Measurements from ENCODE around the gene MNX1.

MNX1 gene

GRCh38 chr7:157047148-157047547, 36.7 kb upstream of the MNX1 start:
- H3K36me3 ChIP-seq (replicated peaks in 1 of 2; ENCODE audit: control insufficient read depth in 2 of 2, insufficient read depth in 2 of 2, low read length in 2 of 2) = no peaks in the 10 kb centered on the region
- H2AFZ ChIP-seq (ENCODE audit: low read length) = no peak overlapping the region
- peaks cover 0 to 2% of the 10 kb centered on the region in 2 donors for H3K9me3 ChIP-seq (replicated peaks in 1 of 2; ENCODE audit: control insufficient read depth in 2 of 2, insufficient read depth in 1 of 2, low read depth in 1 of 2, low read length in 2 of 2)
- no peak overlapping the region for H3K18ac ChIP-seq (ENCODE audit: low read length)
- H2BK15ac ChIP-seq (ENCODE audit: low read length) = no peak overlapping the region
- H3K9ac ChIP-seq (ENCODE audit: low read depth, low read length, poor library complexity) = no peak overlapping the region
- no peak overlapping the region for H2AK5ac ChIP-seq (ENCODE audit: low read depth, low read length)
- H3K79me1 ChIP-seq (ENCODE audit: low read depth, low read length) = no peaks in the 10 kb centered on the region
- H4K91ac ChIP-seq (ENCODE audit: low read depth, low read length, poor library complexity) = no peak overlapping the region
- H3K27ac ChIP-seq (replicated peaks; ENCODE audit: low read length) = no peak overlapping the region
- H3K14ac ChIP-seq (ENCODE audit: low read length) = no peak overlapping the region
- WGBS, 2 donors (ENCODE audit: extremely low coverage in 2 of 2, insufficient read length in 2 of 2, insufficient replicate concordance in 1 of 2) = no CpG with 5 or more reads among the region's 6 CpGs
- no peaks in the 10 kb centered on the region for H3K4me1 ChIP-seq (ENCODE audit: control insufficient read depth in 2 of 2, insufficient read depth in 1 of 2, low read depth in 1 of 2, low read length in 2 of 2)
- no peak overlapping the region for H3K4me2 ChIP-seq (ENCODE audit: insufficient read depth, low read length, poor library complexity, severe bottlenecking)
- H2BK12ac ChIP-seq (ENCODE audit: low read length) = no peak overlapping the region
- H2BK5ac ChIP-seq (ENCODE audit: low read length) = no peak overlapping the region
- H3K23ac ChIP-seq (ENCODE audit: low read depth, low read length, poor library complexity) = no peak overlapping the region
- H3K4me3 ChIP-seq (ENCODE audit: low read length in 2 of 2) = no peak overlapping the region
- peaks cover 0 to 38% (median 0%) of the 10 kb centered on the region in 3 experiments for H3K27me3 ChIP-seq (ENCODE audit: control insufficient read depth in 3 of 3, insufficient read depth in 3 of 3, low read depth in 1 of 3, low read length in 3 of 3)
- no peak for DNase-seq (ENCODE audit: low spot score)
- H2BK120ac ChIP-seq (ENCODE audit: low read depth, low read length) = no peak overlapping the region
- no peak overlapping the region for H4K8ac ChIP-seq (ENCODE audit: low read depth, low read length)
- H3K4ac ChIP-seq (ENCODE audit: low read length) = no peak overlapping the region

GRCh38 chr7:157046681-157047080, 36.2 kb upstream of the MNX1 start:
- no peak overlapping the region for H4K8ac ChIP-seq (ENCODE audit: low read depth, low read length)
- H3K4me1 ChIP-seq (ENCODE audit: control insufficient read depth in 2 of 2, insufficient read depth in 1 of 2, low read depth in 1 of 2, low read length in 2 of 2) = no peaks in the 10 kb centered on the region
- H3K14ac ChIP-seq (ENCODE audit: low read length) = peak overlapping the region; percentile 97
- no CpG with 5 or more reads among the region's 1 CpG for WGBS, 2 donors (ENCODE audit: extremely low coverage in 2 of 2, insufficient read length in 2 of 2, insufficient replicate concordance in 1 of 2)
- H4K91ac ChIP-seq (ENCODE audit: low read depth, low read length, poor library complexity) = no peak overlapping the region
- no peak overlapping the region for H3K4me2 ChIP-seq (ENCODE audit: insufficient read depth, low read length, poor library complexity, severe bottlenecking)
- H3K4ac ChIP-seq (ENCODE audit: low read length) = no peak overlapping the region
- no peak overlapping the region for H2AFZ ChIP-seq (ENCODE audit: low read length)
- no peak overlapping the region for H2BK120ac ChIP-seq (ENCODE audit: low read depth, low read length)
- no peak overlapping the region for H3K9ac ChIP-seq (ENCODE audit: low read depth, low read length, poor library complexity)
- no peak for DNase-seq (ENCODE audit: low spot score)
- H2BK15ac ChIP-seq (ENCODE audit: low read length) = no peak overlapping the region
- H3K27ac ChIP-seq (replicated peaks; ENCODE audit: low read length) = no peak overlapping the region
- H3K79me1 ChIP-seq (ENCODE audit: low read depth, low read length) = no peaks in the 10 kb centered on the region
- peak overlapping the region; percentile 35 for H3K18ac ChIP-seq (ENCODE audit: low read length)
- H3K36me3 ChIP-seq (replicated peaks in 1 of 2; ENCODE audit: control insufficient read depth in 2 of 2, insufficient read depth in 2 of 2, low read length in 2 of 2) = no peaks in the 10 kb centered on the region
- H3K27me3 ChIP-seq (ENCODE audit: control insufficient read depth in 3 of 3, insufficient read depth in 3 of 3, low read depth in 1 of 3, low read length in 3 of 3) = peaks cover 0 to 41% (median 0%) of the 10 kb centered on the region in 3 experiments
- H3K9me3 ChIP-seq (replicated peaks in 1 of 2; ENCODE audit: control insufficient read depth in 2 of 2, insufficient read depth in 1 of 2, low read depth in 1 of 2, low read length in 2 of 2) = peaks cover 0 to 2% of the 10 kb centered on the region in 2 donors
- no peak overlapping the region for H2BK5ac ChIP-seq (ENCODE audit: low read length)
- H3K4me3 ChIP-seq (ENCODE audit: low read length in 2 of 2) = no peak overlapping the region
- H2BK12ac ChIP-seq (ENCODE audit: low read length) = no peak overlapping the region
- no peak overlapping the region for H2AK5ac ChIP-seq (ENCODE audit: low read depth, low read length)
- H3K23ac ChIP-seq (ENCODE audit: low read depth, low read length, poor library complexity) = no peak overlapping the region

GRCh38 chr7:157044943-157045660, 34.6 kb upstream of the MNX1 start:
- H3K36me3 ChIP-seq (replicated peaks in 1 of 2; ENCODE audit: control insufficient read depth in 2 of 2, insufficient read depth in 2 of 2, low read length in 2 of 2) = no peaks in the 10 kb centered on the region
- H3K79me1 ChIP-seq (ENCODE audit: low read depth, low read length) = no peaks in the 10 kb centered on the region
- no peak overlapping the region for H3K9ac ChIP-seq (ENCODE audit: low read depth, low read length, poor library complexity)
- H3K4ac ChIP-seq (ENCODE audit: low read length) = no peak overlapping the region
- no peak overlapping the region for H4K8ac ChIP-seq (ENCODE audit: low read depth, low read length)
- peak overlapping the region; percentile 20 for H2AK5ac ChIP-seq (ENCODE audit: low read depth, low read length)
- H2AFZ ChIP-seq (ENCODE audit: low read length) = no peak overlapping the region
- no peak overlapping the region for H3K4me3 ChIP-seq (ENCODE audit: low read length in 2 of 2)
- H3K14ac ChIP-seq (ENCODE audit: low read length) = no peak overlapping the region
- no peak overlapping the region for H3K4me2 ChIP-seq (ENCODE audit: insufficient read depth, low read length, poor library complexity, severe bottlenecking)
- no peak overlapping the region for H4K91ac ChIP-seq (ENCODE audit: low read depth, low read length, poor library complexity)
- no peak overlapping the region for H2BK5ac ChIP-seq (ENCODE audit: low read length)
- H3K4me1 ChIP-seq (ENCODE audit: control insufficient read depth in 2 of 2, insufficient read depth in 1 of 2, low read depth in 1 of 2, low read length in 2 of 2) = no peaks in the 10 kb centered on the region
- peaks cover 0 to 50% (median 0%) of the 10 kb centered on the region in 3 experiments for H3K27me3 ChIP-seq (ENCODE audit: control insufficient read depth in 3 of 3, insufficient read depth in 3 of 3, low read depth in 1 of 3, low read length in 3 of 3)
- peak overlapping the region; percentile 8 for H3K23ac ChIP-seq (ENCODE audit: low read depth, low read length, poor library complexity)
- no peak overlapping the region for H2BK120ac ChIP-seq (ENCODE audit: low read depth, low read length)
- H3K18ac ChIP-seq (ENCODE audit: low read length) = peak overlapping the region; percentile 80
- peaks cover 0 to 2% of the 10 kb centered on the region in 2 donors for H3K9me3 ChIP-seq (replicated peaks in 1 of 2; ENCODE audit: control insufficient read depth in 2 of 2, insufficient read depth in 1 of 2, low read depth in 1 of 2, low read length in 2 of 2)
- WGBS, 2 donors (ENCODE audit: extremely low coverage in 2 of 2, insufficient read length in 2 of 2, insufficient replicate concordance in 1 of 2) = no CpG with 5 or more reads among the region's 30 CpGs
- no peak overlapping the region for H2BK15ac ChIP-seq (ENCODE audit: low read length)
- DNase-seq (ENCODE audit: low spot score) = no peak
- H3K27ac ChIP-seq (replicated peaks; ENCODE audit: low read length) = no peak overlapping the region
- no peak overlapping the region for H2BK12ac ChIP-seq (ENCODE audit: low read length)

GRCh38 chr7:157044147-157044687, 33.8 kb upstream of the MNX1 start:
- Histone ChIP-seq H2BK15ac (ENCODE audit: low read length) (no peak overlapping the region), H3K27me3 (ENCODE audit: control insufficient read depth in 3 of 3, insufficient read depth in 3 of 3, low read depth in 1 of 3, low read length in 3 of 3) (peaks cover 0 to 54% (median 0%) of the 10 kb centered on the region in 3 experiments), H4K91ac (ENCODE audit: low read depth, low read length, poor library complexity) (no peak overlapping the region), H2AK5ac (ENCODE audit: low read depth, low read length) (no peak overlapping the region), H3K9ac (ENCODE audit: low read depth, low read length, poor library complexity) (no peak overlapping the region), H2AFZ (ENCODE audit: low read length) (no peak overlapping the region), H2BK5ac (ENCODE audit: low read length) (no peak overlapping the region), H3K4ac (ENCODE audit: low read length) (no peak overlapping the region), H3K27ac (replicated peaks; ENCODE audit: low read length) (no peak overlapping the region), H3K4me1 (ENCODE audit: control insufficient read depth in 2 of 2, insufficient read depth in 1 of 2, low read depth in 1 of 2, low read length in 2 of 2) (no peaks in the 10 kb centered on the region), H3K9me3 (replicated peaks in 1 of 2; ENCODE audit: control insufficient read depth in 2 of 2, insufficient read depth in 1 of 2, low read depth in 1 of 2, low read length in 2 of 2) (peaks cover 0 to 2% of the 10 kb centered on the region in 2 donors), H3K4me2 (ENCODE audit: insufficient read depth, low read length, poor library complexity, severe bottlenecking) (no peak overlapping the region), H2BK12ac (ENCODE audit: low read length) (no peak overlapping the region), H3K79me1 (ENCODE audit: low read depth, low read length) (no peaks in the 10 kb centered on the region), H4K8ac (ENCODE audit: low read depth, low read length) (no peak overlapping the region), H3K14ac (ENCODE audit: low read length) (no peak overlapping the region), H3K4me3 (ENCODE audit: low read length in 2 of 2) (no peak overlapping the region), H3K36me3 (replicated peaks in 1 of 2; ENCODE audit: control insufficient read depth in 2 of 2, insufficient read depth in 2 of 2, low read length in 2 of 2) (no peaks in the 10 kb centered on the region), H3K23ac (ENCODE audit: low read depth, low read length, poor library complexity) (no peak overlapping the region), H2BK120ac (ENCODE audit: low read depth, low read length) (no peak overlapping the region), H3K18ac (ENCODE audit: low read length) (no peak overlapping the region)
- no CpG with 5 or more reads among the region's 17 CpGs for WGBS, 2 donors (ENCODE audit: extremely low coverage in 2 of 2, insufficient read length in 2 of 2, insufficient replicate concordance in 1 of 2)
- DNase-seq (ENCODE audit: low spot score) = no peak
